Left lung (tissue), 10 donors: ENCODE data around the gene CRYBG3. TPM values are rescaled to one million over a fixed set of nuclear protein-coding genes. Genes with fewer than 3 reads are reported as not detected.

Source experiments
- ATAC-seq: fragments of 200-7000 bp; cut with Tn5 transposase; one replicate; pipeline ENCODE4 v1.9.1; 2020; ENCODE audit warnings: moderate library complexity
- DNase-seq, 4 donors: peaks; one replicate each; pipeline ENCODE4 v3.0.0-alpha.2; 2013 to 2020
- H3K27ac ChIP-seq, 2 donors: fragments of 200-600 bp; sonication (generic) in 1 of 2; one replicate each; pipeline versions ENCODE4 v1.5.0 to v1.8.0; 2020 to 2021
- H3K27me3 ChIP-seq, 2 donors: fragments of 200-600 bp; sonication (generic) in 1 of 2; one replicate each; pipeline versions ENCODE4 v1.5.0 to v1.8.0; 2020 to 2021
- H3K36me3 ChIP-seq, 2 donors: fragments of 200-600 bp; sonication (generic) in 1 of 2; one replicate each; pipeline versions ENCODE4 v1.5.0 to v1.8.0; 2020 to 2021
- H3K4me1 ChIP-seq, 2 donors: fragments of 200-600 bp; one replicate each; pipeline ENCODE4 v1.8.0; 2021
- H3K4me3 ChIP-seq, 2 donors: fragments of 200-600 bp; sonication (generic) in 1 of 2; one replicate each; pipeline versions ENCODE4 v1.5.0 to v1.8.0; 2020 to 2021; ENCODE audit warnings: mild to moderate bottlenecking in 1 of 2
- H3K9me3 ChIP-seq, 2 donors: fragments of 200-600 bp; sonication (generic) in 1 of 2; one replicate each; pipeline versions ENCODE4 v1.5.0 to v1.8.0; 2020 to 2021
- CTCF ChIP-seq, 2 donors: fragments of 200-600 bp; sonication (generic) in 1 of 2; IDR thresholded peaks; one replicate each; pipeline versions ENCODE4 v1.5.0 to v1.8.0; 2021; ENCODE audit warnings: antibody characterized with exemption in 2 of 2
- intact Hi-C, 2 donors: fragments of 100-400 bp; cut with DNase I; formaldehyde crosslinking; loops; one replicate each; pipeline versions ENCODE4 v1.11.2 to v1.14.2; 2022
- polyA plus RNA-seq, 6 donors: library from polyadenylated mRNA; unstranded; fragments of 120-200 nt; gene quantifications; one replicate each; pipeline ENCODE4 v1.2.1, GENCODE V29; 2013; ENCODE audit not compliant: insufficient read length in 6 of 6
- total RNA-seq, 2 donors: library from RNA; stranded (reverse); fragmentation: NEBNext Ultra II Directional; extraction: Animal tissue kit (Norgen Biotek cat#: 25700); gene quantifications; one replicate each; pipeline ENCODE4 v1.2.1, GENCODE V29; 2021
- donor health status: DM: no; HTN: yes; CAD: no.
- donor health status: DM: no; HTN: no; CAD: no.

The CRYBG3 gene
- total and polyA plus RNA-seq, 8 donors: 24.2 to 38.4 (median 31.6) TPM

DNA sequence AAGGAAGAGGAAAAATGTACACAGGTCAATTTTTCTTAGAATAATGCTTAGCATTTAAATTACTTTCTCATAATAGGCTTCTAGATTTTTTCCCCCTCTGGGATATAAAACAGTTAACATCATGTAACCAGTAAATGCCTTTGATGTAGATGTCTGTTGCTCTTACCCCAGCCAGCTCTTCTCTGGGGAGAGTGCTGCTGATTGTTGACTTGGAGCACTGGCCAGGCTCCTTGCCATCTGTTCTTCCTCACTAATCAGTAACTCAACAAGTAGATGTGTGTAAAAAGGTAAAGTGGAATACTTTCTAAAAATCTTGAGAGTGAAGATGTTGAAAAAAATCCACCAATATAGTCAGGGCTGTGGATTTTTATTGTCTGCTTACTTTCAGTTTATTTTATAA, 108.2 kb downstream of the CRYBG3 start:
- TF ChIP-seq CTCF (IDR thresholded peaks at IDR 0.05): no peak
- intact Hi-C loops: no loop called here

DNA sequence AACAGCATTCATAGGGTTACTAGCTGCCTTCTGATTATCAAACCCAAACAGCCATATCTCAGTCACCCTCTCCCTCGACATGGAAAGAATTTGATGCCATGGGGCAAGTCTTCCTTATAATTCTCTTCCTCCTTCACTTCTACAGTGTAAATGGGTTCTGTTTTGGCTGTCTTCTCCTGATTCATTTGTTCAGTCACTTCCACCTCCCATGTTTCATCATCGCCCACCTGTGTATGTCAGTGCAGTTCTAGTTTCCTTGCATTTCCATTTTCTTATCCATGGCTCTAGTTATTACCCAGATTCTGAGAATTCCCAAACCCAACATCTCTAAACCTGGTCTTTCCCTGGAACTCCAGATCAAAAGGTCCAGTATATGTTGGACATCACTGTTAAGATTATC, 109.4 kb downstream of the CRYBG3 start:
- intact Hi-C loops: no loop called here
- TF ChIP-seq CTCF (IDR thresholded peaks at IDR 0.05): no peak
- Histone ChIP-seq H3K4me3 (no peak overlapping the region), H3K36me3 (peaks cover 0 to 38% of the 10 kb centered on the region in 2 donors), H3K27me3 (no peaks in the 10 kb centered on the region), H3K27ac (no peak overlapping the region), H3K9me3 (no peaks in the 10 kb centered on the region), H3K4me1 (no peaks in the 10 kb centered on the region)
- DNase-seq (no peak), ATAC-seq (no peak)

More for the DNA sequence above, 108.2 kb downstream of the CRYBG3 start:
- no peak overlapping the region for H3K4me3 ChIP-seq
- no peaks in the 10 kb centered on the region for H3K9me3 ChIP-seq
- H3K36me3 ChIP-seq: peaks cover 0 to 35% of the 10 kb centered on the region in 2 donors
- H3K27ac ChIP-seq: no peak overlapping the region
- DNase-seq: no peak
- H3K27me3 ChIP-seq: no peaks in the 10 kb centered on the region
- ATAC-seq: no peak
- no peaks in the 10 kb centered on the region for H3K4me1 ChIP-seq

- intact Hi-C loops: no loop called here
- no peak for ATAC-seq
- no peaks in the 10 kb centered on the region for H3K4me1 ChIP-seq
- no peaks in the 10 kb centered on the region for H3K9me3 ChIP-seq
- no peak for DNase-seq
- peaks cover 0 to 42% of the 10 kb centered on the region in 2 donors for H3K36me3 ChIP-seq
- no peak overlapping the region for H3K4me3 ChIP-seq
- no peak overlapping the region for H3K27ac ChIP-seq
- TF ChIP-seq CTCF (IDR thresholded peaks at IDR 0.05): no peak
- no peaks in the 10 kb centered on the region for H3K27me3 ChIP-seq
Observed at GRCh38 chr3:97932387-97932801, 110.6 kb downstream of the CRYBG3 start.

DNA sequence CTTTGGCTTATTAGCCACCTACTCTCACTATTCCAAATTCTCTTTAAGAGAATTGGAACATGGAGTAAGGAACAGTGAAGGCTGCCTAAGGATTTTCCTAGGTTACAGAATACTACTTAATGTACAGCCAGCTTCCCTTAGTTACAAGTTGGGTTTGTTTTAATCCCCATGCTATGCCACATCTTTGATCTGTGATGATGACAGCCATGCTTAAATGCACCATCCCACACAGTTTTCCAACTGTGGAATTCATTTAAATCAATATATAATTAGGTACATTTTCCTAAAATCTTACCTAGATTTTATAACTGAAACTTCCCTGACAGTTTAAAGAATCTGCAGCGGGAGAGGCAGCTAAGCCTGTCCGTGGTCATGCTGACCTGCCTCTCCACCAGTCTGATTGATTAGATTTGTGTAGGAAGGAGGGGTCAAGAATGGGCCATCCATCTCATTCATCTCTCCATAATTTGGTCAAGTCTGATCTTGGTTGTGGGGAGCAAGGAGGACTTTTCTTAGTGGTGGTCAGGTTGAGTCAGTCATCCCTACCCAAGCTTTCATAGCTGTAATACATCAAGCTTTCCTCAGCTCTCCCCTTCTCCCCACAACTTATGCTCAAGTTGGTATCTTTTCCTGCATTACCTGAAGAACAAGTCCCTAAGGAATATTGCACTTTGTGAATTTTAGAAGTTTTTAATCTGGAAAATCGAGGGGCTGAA, 113.3 kb downstream of the CRYBG3 start:
- H3K4me3 ChIP-seq: no peak overlapping the region
- no peaks in the 10 kb centered on the region for H3K4me1 ChIP-seq
- DNase-seq: no peak
- no peaks in the 10 kb centered on the region for H3K27me3 ChIP-seq
- H3K9me3 ChIP-seq: no peaks in the 10 kb centered on the region
- H3K27ac ChIP-seq: no peak overlapping the region
- peaks cover 0 to 49% of the 10 kb centered on the region in 2 donors for H3K36me3 ChIP-seq
- ATAC-seq: no peak
- intact Hi-C loops: no loop called here
- TF ChIP-seq CTCF (IDR thresholded peaks at IDR 0.05): no peak

DNA sequence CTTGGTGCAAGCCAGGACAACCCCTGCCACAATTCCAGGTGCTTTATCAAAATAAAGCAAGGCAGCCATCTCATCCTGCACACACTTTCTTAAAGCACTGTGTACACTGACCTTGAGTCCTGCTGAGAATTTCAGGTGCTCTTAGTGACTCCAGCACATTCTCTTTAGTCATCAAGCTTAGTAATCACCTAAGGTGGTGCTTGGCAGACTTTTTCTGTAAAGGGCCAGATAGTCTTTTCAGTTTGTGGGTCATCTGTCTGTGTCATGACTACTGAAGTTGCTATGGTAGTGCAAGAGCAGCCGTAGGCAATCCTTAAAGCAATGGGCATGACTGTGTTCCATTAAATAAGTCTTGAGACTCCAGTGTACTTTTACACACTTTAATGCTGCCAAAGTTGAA, 114.0 kb downstream of the CRYBG3 start:
- H3K27ac ChIP-seq: no peak overlapping the region
- H3K27me3 ChIP-seq: no peaks in the 10 kb centered on the region
- no peak for DNase-seq
- TF ChIP-seq CTCF (IDR thresholded peaks at IDR 0.05): no peak
- ATAC-seq: no peak
- no peaks in the 10 kb centered on the region for H3K9me3 ChIP-seq
- H3K4me1 ChIP-seq: no peaks in the 10 kb centered on the region
- H3K36me3 ChIP-seq: peaks cover 0 to 49% of the 10 kb centered on the region in 2 donors
- intact Hi-C loops: no loop called here
- H3K4me3 ChIP-seq: no peak overlapping the region
